Esophagus squamous epithelium (tissue), 4 donors: Measurements from ENCODE around the gene COL9A1.

ENCODE experiments used
- CTCF ChIP-seq, 6 experiments: fragments of 450-650 bp in 4 of 6; fragments of 200-600 bp in 2 of 6; sonication (generic) in 2 of 6; IDR thresholded peaks; one replicate each; pipeline ENCODE4 v1.5.1; 2016 to 2019; ENCODE audit warnings: antibody characterized with exemption in 6 of 6, mild to moderate bottlenecking in 4 of 6, moderate library complexity in 4 of 6
- POLR2A ChIP-seq, 4 donors: fragments of 450-650 bp; IDR thresholded peaks; one replicate each; pipeline ENCODE4 v1.6.1; 2017; ENCODE audit warnings: antibody characterized with exemption in 4 of 4, mild to moderate bottlenecking in 4 of 4, moderate library complexity in 3 of 4

GRCh38 chr6:70225055-70225454, 77.8 kb downstream of the COL9A1 start:
- TF ChIP-seq CTCF (IDR thresholded peaks at IDR 0.05) (no peak), POLR2A (IDR thresholded peaks at IDR 0.05) (no peak)
